Measurements from ENCODE around the gene FOXO3.

Gene FOXO3

GRCh38 chr6:108581237-108581931 is 20.7 kb downstream of the FOXO3 start:
- no peak overlapping the region for H3K4me3 ChIP-seq (ENCODE audit: low read depth, low read length)
- peak; percentile 78 for DNase-seq (ENCODE audit: low read depth)

GRCh38 chr6:108581932-108582475 is 21.3 kb downstream of the FOXO3 start:
- TF ChIP-seq POLR2A (IDR thresholded peaks at IDR 0.05; ENCODE audit: extremely low read depth, insufficient read length) (no peak), MYC (IDR thresholded peaks at IDR 0.05; ENCODE audit: low read depth, low read length) (no peak), CTCF (IDR thresholded peaks at IDR 0.05; ENCODE audit: low read depth, low read length) (no peak), MAX (IDR thresholded peaks at IDR 0.05; ENCODE audit: low read depth, low read length) (no peak)
- no peak for DNase-seq (ENCODE audit: low read depth)
- H3K4me3 ChIP-seq (ENCODE audit: low read depth, low read length), result no peak overlapping the region

More at GRCh38 chr6:108581237-108581931, 20.7 kb downstream of the FOXO3 start:
- no peak for TF ChIP-seq MYC (IDR thresholded peaks at IDR 0.05; ENCODE audit: low read depth, low read length)
- no peak for TF ChIP-seq POLR2A (IDR thresholded peaks at IDR 0.05; ENCODE audit: extremely low read depth, insufficient read length)
- TF ChIP-seq MAX (IDR thresholded peaks at IDR 0.05; ENCODE audit: low read depth, low read length), result no peak
- no peak for TF ChIP-seq CTCF (IDR thresholded peaks at IDR 0.05; ENCODE audit: low read depth, low read length)

GRCh38 chr6:108582618-108583017 is 21.9 kb downstream of the FOXO3 start:
- no peak for TF ChIP-seq POLR2A (IDR thresholded peaks at IDR 0.05; ENCODE audit: extremely low read depth, insufficient read length)
- no peak for TF ChIP-seq CTCF (IDR thresholded peaks at IDR 0.05; ENCODE audit: low read depth, low read length)
- no peak for TF ChIP-seq MYC (IDR thresholded peaks at IDR 0.05; ENCODE audit: low read depth, low read length)
- TF ChIP-seq MAX (IDR thresholded peaks at IDR 0.05; ENCODE audit: low read depth, low read length), result no peak
- DNase-seq (ENCODE audit: low read depth), result no peak
- no peak overlapping the region for H3K4me3 ChIP-seq (ENCODE audit: low read depth, low read length)

GRCh38 chr6:108584323-108584722 is 23.6 kb downstream of the FOXO3 start:
- DNase-seq (ENCODE audit: low read depth), result no peak
- H3K4me3 ChIP-seq (ENCODE audit: low read depth, low read length), result no peak overlapping the region
- TF ChIP-seq MYC (IDR thresholded peaks at IDR 0.05; ENCODE audit: low read depth, low read length), result no peak

- DNase-seq (ENCODE audit: low read depth), result no peak
- TF ChIP-seq MAX (IDR thresholded peaks at IDR 0.05; ENCODE audit: low read depth, low read length) (no peak), POLR2A (IDR thresholded peaks at IDR 0.05; ENCODE audit: extremely low read depth, insufficient read length) (no peak), CTCF (IDR thresholded peaks at IDR 0.05; ENCODE audit: low read depth, low read length) (no peak), MYC (IDR thresholded peaks at IDR 0.05; ENCODE audit: low read depth, low read length) (no peak)
- no peak overlapping the region for H3K4me3 ChIP-seq (ENCODE audit: low read depth, low read length)
Measured at GRCh38 chr6:108585359-108585758, 24.6 kb downstream of the FOXO3 start.

DNA sequence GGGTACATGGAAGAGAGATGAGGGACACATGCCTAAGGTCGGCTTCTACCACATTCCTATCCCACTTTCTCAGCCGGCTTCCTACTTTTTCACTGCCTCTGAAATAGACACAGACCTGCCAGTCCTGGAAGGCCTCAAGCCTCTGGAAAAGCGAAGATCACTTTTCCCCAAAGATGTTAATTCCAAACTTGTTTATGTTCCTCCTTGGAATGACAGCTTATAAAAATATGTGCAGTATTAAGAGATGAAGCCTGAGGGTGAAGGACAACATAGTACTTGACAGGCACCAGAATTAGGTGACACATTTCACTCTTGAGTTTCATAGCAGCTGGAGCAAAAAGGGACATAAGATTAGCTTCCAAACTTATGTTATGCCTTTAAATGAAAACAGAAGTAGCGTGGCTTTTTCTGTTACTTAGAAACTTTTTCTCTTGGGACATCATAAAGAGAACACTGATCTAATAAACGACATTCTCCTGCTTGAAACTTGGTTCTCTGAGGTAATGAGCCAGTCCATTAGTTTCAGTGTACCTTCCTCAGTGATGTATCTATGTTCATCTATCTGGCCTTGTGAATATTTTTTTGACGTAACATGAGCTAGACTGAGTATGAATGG is 25.3 kb downstream of the FOXO3 start:
- no peak for TF ChIP-seq CTCF (IDR thresholded peaks at IDR 0.05; ENCODE audit: low read depth, low read length)
- TF ChIP-seq MAX (IDR thresholded peaks at IDR 0.05; ENCODE audit: low read depth, low read length), result no peak
- TF ChIP-seq MYC (IDR thresholded peaks at IDR 0.05; ENCODE audit: low read depth, low read length), result no peak
- no peak for TF ChIP-seq POLR2A (IDR thresholded peaks at IDR 0.05; ENCODE audit: extremely low read depth, insufficient read length)
- no peak overlapping the region for H3K4me3 ChIP-seq (ENCODE audit: low read depth, low read length)
- peak; percentile 32 for DNase-seq (ENCODE audit: low read depth)

Data from NB4 (cell line).